Measurements from ENCODE around the gene SAXO2. TPM values are rescaled to one million over a fixed set of nuclear protein-coding genes. Genes with fewer than 3 reads are reported as not detected.
"Not testable (repeated sequence)": the region's sequence is repeated elsewhere in the genome, so short reads cannot be mapped to it uniquely, and the experiment has no call there.

The SAXO2 gene, protein sequence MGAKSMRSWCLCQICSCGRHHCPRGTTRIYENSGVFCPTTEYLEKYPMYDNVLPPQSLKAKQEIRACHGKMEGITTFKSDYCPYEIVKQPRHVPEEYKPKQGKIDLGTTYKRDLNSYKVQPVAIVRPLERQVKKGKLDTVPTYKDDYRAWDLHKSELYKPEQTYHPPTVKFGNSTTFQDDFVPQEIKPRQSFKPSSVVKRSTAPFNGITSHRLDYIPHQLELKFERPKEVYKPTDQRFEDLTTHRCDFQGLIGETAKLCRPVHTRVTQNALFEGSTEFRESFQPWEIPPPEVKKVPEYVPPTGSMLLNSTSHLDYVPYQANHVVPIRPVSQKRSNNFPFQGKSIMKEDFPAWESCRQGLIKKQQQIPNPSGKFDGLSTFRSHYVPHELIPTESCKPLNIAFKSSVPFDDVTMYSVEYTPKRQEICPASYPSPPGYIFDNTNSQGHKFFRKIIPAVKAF
- 1 to 10 TPM; 1.4 to 9.0 TPM for total RNA-seq
- polyA plus RNA-seq (ENCODE audit: insufficient read length in 6 of 6), result 10 to 100 TPM in 4 of 6 donors, 1 to 10 TPM in 2; 6.6 to 21.6 (median 15.3) TPM
- long read RNA-seq, donor 1, result 0 reads
- long read RNA-seq, donor 2, result 0 reads
- long read RNA-seq, donor 3, result 0 reads
- long read RNA-seq, donor 4, partial matches to known transcripts, result 1 of 5 reads
- long read RNA-seq, donor 4, other reads (novel, unspliced or antisense), result 2 of 5 reads
- long read RNA-seq, donor 5, partial matches to known transcripts, result 0 of 1 reads
- long read RNA-seq, donor 5, other reads (novel, unspliced or antisense), result 0 of 1 reads
- long read RNA-seq, donor 6, result 0 reads
- long read RNA-seq, donor 7, result 0 reads
- long read RNA-seq, donor 8, partial matches to known transcripts, result 5 of 5 reads
- long read RNA-seq, donor 8, other reads (novel, unspliced or antisense), result 0 of 5 reads
- long read RNA-seq, donor 9, result 0 reads
- long read RNA-seq, donor 10, partial matches to known transcripts, result 1 of 2 reads
- long read RNA-seq, donor 10, other reads (novel, unspliced or antisense), result 1 of 2 reads
- long read RNA-seq, donor 11, result 0 reads
- long read RNA-seq, donor 12, partial matches to known transcripts, result 0 of 1 reads
- long read RNA-seq, donor 12, other reads (novel, unspliced or antisense), result 0 of 1 reads

DNA sequence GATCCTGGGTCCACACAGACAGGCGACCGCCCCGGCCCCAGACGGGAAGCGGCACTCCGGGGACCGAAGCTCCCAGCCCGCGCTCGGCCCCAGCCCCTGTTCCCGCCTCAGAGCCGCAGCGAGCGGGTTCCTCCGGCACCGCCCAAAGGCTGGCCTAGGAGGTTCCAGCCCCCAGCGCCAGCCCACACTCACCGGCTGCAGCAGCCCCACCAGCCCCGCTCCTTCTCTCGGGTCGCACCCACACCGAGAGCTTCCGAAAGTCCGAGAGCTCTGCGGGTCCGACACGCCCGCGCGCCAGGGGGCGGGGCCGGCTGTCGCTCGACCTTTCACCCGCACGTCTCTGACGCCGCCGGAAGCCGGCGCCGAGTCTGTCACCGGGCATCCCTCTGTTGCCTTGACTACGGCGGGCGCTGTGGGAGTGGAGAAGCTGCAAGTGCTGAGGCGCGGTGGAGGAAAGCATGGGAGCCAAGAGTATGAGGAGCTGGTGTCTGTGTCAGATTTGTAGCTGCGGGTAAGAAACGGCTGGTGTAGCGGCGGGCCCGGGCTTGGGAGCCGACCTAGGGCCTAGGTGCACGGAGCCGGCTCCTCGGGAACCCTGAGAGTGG, at the start of gene SAXO2, which contains the start of gene EFL1:
TSS of gene SAXO2 (plus strand) at position 397 of the 605 bp plus-strand sequence. CDS start at position 459, 62 bp downstream.
TSS of gene EFL1 (minus strand) at position 313 of the 605 bp plus-strand sequence. CDS start 956 bp downstream, outside the sequence.
- intact Hi-C loops (cut with DNase I), result no loop called here
- TF ChIP-seq, protein P1, sequence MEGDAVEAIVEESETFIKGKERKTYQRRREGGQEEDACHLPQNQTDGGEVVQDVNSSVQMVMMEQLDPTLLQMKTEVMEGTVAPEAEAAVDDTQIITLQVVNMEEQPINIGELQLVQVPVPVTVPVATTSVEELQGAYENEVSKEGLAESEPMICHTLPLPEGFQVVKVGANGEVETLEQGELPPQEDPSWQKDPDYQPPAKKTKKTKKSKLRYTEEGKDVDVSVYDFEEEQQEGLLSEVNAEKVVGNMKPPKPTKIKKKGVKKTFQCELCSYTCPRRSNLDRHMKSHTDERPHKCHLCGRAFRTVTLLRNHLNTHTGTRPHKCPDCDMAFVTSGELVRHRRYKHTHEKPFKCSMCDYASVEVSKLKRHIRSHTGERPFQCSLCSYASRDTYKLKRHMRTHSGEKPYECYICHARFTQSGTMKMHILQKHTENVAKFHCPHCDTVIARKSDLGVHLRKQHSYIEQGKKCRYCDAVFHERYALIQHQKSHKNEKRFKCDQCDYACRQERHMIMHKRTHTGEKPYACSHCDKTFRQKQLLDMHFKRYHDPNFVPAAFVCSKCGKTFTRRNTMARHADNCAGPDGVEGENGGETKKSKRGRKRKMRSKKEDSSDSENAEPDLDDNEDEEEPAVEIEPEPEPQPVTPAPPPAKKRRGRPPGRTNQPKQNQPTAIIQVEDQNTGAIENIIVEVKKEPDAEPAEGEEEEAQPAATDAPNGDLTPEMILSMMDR (IDR thresholded peaks at IDR 0.05), result no peak
- Histone ChIP-seq H3K9me3 (no peaks in the 10 kb centered on the region), H3K36me3 (peaks cover 0 to 13% of the 10 kb centered on the region in 2 donors), H3K27me3 (no peaks in the 10 kb centered on the region), H3K4me3 (peak within 1 kb of the TSS; percentile 68), H3K27ac (peak within 1 kb of the TSS; percentile 65 to 73), H3K4me1 (peaks cover 3 to 19% of the 10 kb centered on the region in 2 donors)
- DNase-seq, result peak; percentile 82 to 98 (median 94)
- ATAC-seq, result peak; percentile 99

DNA sequence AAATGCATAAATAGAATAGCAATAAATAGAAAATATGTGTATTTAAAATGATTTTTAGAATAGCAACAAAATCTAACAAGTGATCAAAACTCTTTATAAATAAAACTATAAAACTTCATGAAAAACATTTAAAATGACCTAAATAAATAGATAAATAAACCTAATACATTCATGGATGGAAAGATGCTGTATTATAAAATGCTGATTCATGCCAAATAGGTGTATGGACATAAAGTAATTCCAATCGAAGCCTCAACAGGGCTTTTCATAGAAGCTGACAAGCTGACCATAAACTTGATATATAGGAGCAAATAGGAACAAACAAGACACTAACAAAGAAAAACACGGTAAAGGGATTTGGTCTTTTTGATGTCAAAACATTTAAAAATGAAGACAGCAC, 46.5 kb upstream of the SAXO2 start:
- H3K27me3 ChIP-seq; H3K4me1 ChIP-seq; intact Hi-C loops (cut with DNase I); H3K27ac ChIP-seq; H3K9me3 ChIP-seq; DNase-seq; ATAC-seq; H3K4me3 ChIP-seq: not testable (repeated sequence)
- H3K36me3 ChIP-seq, result peaks cover 0 to 46% of the 10 kb centered on the region in 2 donors

DNA sequence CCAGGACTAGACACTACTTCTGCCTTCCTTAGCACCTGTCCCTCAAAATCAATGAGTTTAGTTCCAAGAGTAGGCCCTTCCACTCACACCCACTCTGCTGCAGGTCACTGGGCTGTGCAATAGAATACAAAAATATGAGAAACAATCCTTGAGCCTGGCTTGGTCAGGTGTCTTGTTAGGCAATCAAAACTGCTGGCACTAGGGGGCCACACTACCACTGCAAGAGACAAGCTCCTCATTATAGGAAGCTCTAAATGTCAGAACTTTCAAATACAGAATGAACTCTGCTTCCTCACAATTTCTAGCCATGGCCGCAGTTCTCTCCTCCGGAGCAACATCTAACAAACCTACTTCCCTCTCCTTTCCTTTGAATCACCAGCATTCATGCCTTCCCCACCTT, 41.1 kb upstream of the SAXO2 start:
- H3K9me3 ChIP-seq; H3K27ac ChIP-seq; H3K27me3 ChIP-seq; H3K4me3 ChIP-seq; H3K4me1 ChIP-seq; intact Hi-C loops (cut with DNase I): not testable (repeated sequence)
- ATAC-seq, result peak; percentile 34
- DNase-seq, result peak in 1 of 4 donors; percentile 13
- peaks cover 0 to 36% of the 10 kb centered on the region in 2 donors for H3K36me3 ChIP-seq

DNA sequence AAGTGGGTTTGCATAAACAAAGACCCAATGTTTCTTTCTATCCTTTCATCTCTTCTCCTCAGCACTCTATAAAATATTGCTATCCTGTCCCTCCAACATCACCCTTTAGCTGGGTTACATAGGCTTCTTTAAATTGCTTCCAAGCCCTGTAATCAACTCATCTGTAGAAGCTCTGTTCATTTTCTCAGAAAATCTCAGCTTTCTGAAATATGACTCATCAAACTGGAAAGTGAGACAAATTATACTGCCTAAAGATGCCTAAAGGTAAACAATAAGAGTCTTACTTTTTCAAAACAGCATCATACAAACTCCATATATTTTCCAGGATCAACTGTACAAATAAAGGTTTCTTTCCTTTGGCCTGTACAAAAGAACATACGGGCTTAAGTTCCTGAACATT, 33.9 kb upstream of the SAXO2 start:
- intact Hi-C loops (cut with DNase I), result no loop called here
- Histone ChIP-seq H3K4me3 (no peak overlapping the region), H3K27me3 (no peaks in the 10 kb centered on the region), H3K36me3 (peaks cover 0 to 44% of the 10 kb centered on the region in 2 donors), H3K27ac (no peak overlapping the region), H3K4me1 (no peaks in the 10 kb centered on the region), H3K9me3 (no peaks in the 10 kb centered on the region)
- ATAC-seq, result no peak
- TF ChIP-seq, protein P1 (IDR thresholded peaks at IDR 0.05), result no peak
- no peak for DNase-seq

DNA sequence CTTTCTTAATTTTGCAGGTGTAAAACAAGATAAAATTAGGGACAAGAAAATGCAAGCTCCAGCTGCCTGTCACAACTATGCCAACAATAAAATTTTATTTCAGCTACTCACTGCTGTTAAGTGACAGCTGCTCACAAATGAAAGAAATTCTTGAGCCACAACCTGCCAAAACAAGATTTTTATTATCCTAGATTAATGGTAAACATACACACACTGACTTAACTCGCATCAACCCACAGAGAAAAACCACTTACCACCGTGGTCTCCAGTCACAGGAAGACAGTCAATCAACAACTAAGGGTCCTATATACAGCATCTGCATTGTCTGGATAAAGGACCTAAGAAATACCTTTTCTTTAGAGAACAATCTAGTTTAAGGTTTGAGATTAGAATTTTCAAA, 31.4 kb upstream of the SAXO2 start:
- TF ChIP-seq, protein P1 (IDR thresholded peaks at IDR 0.05), result no peak
- Histone ChIP-seq H3K9me3 (no peaks in the 10 kb centered on the region), H3K27ac (no peak overlapping the region), H3K36me3 (peaks cover 0 to 40% of the 10 kb centered on the region in 2 donors), H3K27me3 (no peaks in the 10 kb centered on the region), H3K4me1 (no peaks in the 10 kb centered on the region), H3K4me3 (no peak overlapping the region)
- ATAC-seq (no peak), DNase-seq (no peak)
- intact Hi-C loops (cut with DNase I), result no loop called here
